ENCODE data around the gene DDX3X. TPM values are rescaled to one million over a fixed set of nuclear protein-coding genes. Genes with fewer than 3 reads are reported as not detected.

The DDX3X gene
- 96.8 and 184 TPM in 2 replicates for total RNA-seq

GRCh38 chrX:41333744-41334362 lies at the start of gene DDX3X:
TSS of gene DDX3X (plus strand) at chrX:41334162. CDS start at chrX:41334253, 91 bp downstream.

Other genes starting within 250 kb of the DDX3X start
- gene USP9X, start 248.7 kb upstream of the DDX3X start, total RNA-seq: 33.9 and 44.7 TPM in 2 replicates
- gene NYX, start 113.2 kb downstream of the DDX3X start, total RNA-seq: not detected in 2 replicates